Measurements from ENCODE around the gene GYS1.

The GYS1 gene

DNA sequence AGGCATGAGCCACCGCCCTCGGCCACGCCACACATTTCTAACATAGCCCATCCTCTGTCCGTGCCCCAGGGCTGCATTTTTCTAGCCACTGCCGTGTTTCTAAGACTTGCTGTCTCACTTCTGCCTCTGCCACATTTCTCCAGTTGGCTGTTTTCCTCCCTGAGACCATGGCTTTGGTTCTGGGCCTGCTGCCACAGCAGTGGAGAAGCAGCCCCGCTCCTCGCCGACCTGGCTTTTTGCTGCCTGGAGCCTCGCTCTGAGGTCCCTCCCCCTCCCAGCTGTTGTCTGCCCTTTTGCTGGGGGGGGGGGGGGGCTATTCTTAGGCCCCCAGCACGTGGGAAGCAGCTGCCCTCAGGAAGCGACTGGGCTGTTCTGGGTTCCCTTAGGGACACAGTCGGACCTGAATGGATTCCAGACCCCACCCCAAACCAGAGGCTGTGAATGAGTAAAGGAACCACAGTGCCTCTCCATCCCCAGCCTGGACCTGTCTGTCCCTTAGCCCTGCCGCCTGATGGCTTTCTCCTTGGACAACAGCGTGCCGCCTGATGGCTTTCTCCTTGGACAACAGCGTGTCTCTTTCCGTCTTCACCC is 3.3 kb downstream of the GYS1 start:
- no peak overlapping the region for H3K4me2 ChIP-seq (ENCODE audit: low read length)

GRCh38 chr19:48988860-48989259 is 4.2 kb downstream of the GYS1 start:
- no peak overlapping the region for H3K4me3 ChIP-seq (ENCODE audit: low read length)
- H3K36me3 ChIP-seq (replicated peaks; ENCODE audit: low read depth, low read length): peaks cover 27% of the 10 kb centered on the region
- no peak for TF ChIP-seq CTCF (IDR thresholded peaks at IDR 0.05; ENCODE audit: low read depth, low read length)
- TF ChIP-seq EZH2phosphoT487 (IDR thresholded peaks at IDR 0.05; ENCODE audit: low read depth): no peak
- H3K9me3 ChIP-seq (ENCODE audit: insufficient read depth, low read length): no peaks in the 10 kb centered on the region
- no peak overlapping the region for H3K4me2 ChIP-seq (ENCODE audit: low read length)
- H2AFZ ChIP-seq (ENCODE audit: low read depth, low read length): no peak overlapping the region
- peaks cover 23% of the 10 kb centered on the region for H3K79me2 ChIP-seq (ENCODE audit: low read length)
- peaks cover 6% of the 10 kb centered on the region; the same call in 1 of the 2 replicates for H4K20me1 ChIP-seq (ENCODE audit: insufficient read depth, low read length)
- no peak overlapping the region for H3K9ac ChIP-seq (ENCODE audit: low read length)
- H3K27me3 ChIP-seq (ENCODE audit: low read depth, low read length): no peaks in the 10 kb centered on the region
- H3K4me1 ChIP-seq (ENCODE audit: low read length): peaks cover 7% of the 10 kb centered on the region
- H3K27ac ChIP-seq (ENCODE audit: low read length): no peak overlapping the region

More for the DNA sequence above, 3.3 kb downstream of the GYS1 start:
- Histone ChIP-seq H3K27ac (ENCODE audit: low read length) (no peak overlapping the region), H4K20me1 (ENCODE audit: insufficient read depth, low read length) (peaks cover 6% of the 10 kb centered on the region; the same call in 1 of the 2 replicates), H3K79me2 (ENCODE audit: low read length) (peaks cover 32% of the 10 kb centered on the region), H3K4me1 (ENCODE audit: low read length) (peaks cover 12% of the 10 kb centered on the region), H3K9ac (ENCODE audit: low read length) (no peak overlapping the region), H3K9me3 (ENCODE audit: insufficient read depth, low read length) (no peaks in the 10 kb centered on the region), H3K36me3 (replicated peaks; ENCODE audit: low read depth, low read length) (peaks cover 27% of the 10 kb centered on the region), H3K4me3 (ENCODE audit: low read length) (no peak overlapping the region), H3K27me3 (ENCODE audit: low read depth, low read length) (no peaks in the 10 kb centered on the region), H2AFZ (ENCODE audit: low read depth, low read length) (no peak overlapping the region)
- TF ChIP-seq CTCF (IDR thresholded peaks at IDR 0.05; ENCODE audit: low read depth, low read length): no peak
- no peak for TF ChIP-seq EZH2phosphoT487 (IDR thresholded peaks at IDR 0.05; ENCODE audit: low read depth)

GRCh38 chr19:48988286-48988685 is 4.8 kb downstream of the GYS1 start:
- H3K4me1 ChIP-seq (ENCODE audit: low read length): peaks cover 7% of the 10 kb centered on the region
- TF ChIP-seq CTCF (IDR thresholded peaks at IDR 0.05; ENCODE audit: low read depth, low read length): no peak
- no peak for TF ChIP-seq EZH2phosphoT487 (IDR thresholded peaks at IDR 0.05; ENCODE audit: low read depth)
- H3K36me3 ChIP-seq (replicated peaks; ENCODE audit: low read depth, low read length): peaks cover 27% of the 10 kb centered on the region
- H3K27me3 ChIP-seq (ENCODE audit: low read depth, low read length): no peaks in the 10 kb centered on the region
- H3K27ac ChIP-seq (ENCODE audit: low read length): no peak overlapping the region
- H3K9ac ChIP-seq (ENCODE audit: low read length): no peak overlapping the region
- no peak overlapping the region for H3K4me3 ChIP-seq (ENCODE audit: low read length)
- H3K4me2 ChIP-seq (ENCODE audit: low read length): no peak overlapping the region
- H3K9me3 ChIP-seq (ENCODE audit: insufficient read depth, low read length): no peaks in the 10 kb centered on the region
- H4K20me1 ChIP-seq (ENCODE audit: insufficient read depth, low read length): peaks cover 6% of the 10 kb centered on the region; the same call in 1 of the 2 replicates
- no peak overlapping the region for H2AFZ ChIP-seq (ENCODE audit: low read depth, low read length)
- H3K79me2 ChIP-seq (ENCODE audit: low read length): peaks cover 21% of the 10 kb centered on the region

GRCh38 chr19:48987323-48987722 is 5.8 kb downstream of the GYS1 start:
- H4K20me1 ChIP-seq (ENCODE audit: insufficient read depth, low read length): peaks cover 6% of the 10 kb centered on the region; the same call in 1 of the 2 replicates
- H3K79me2 ChIP-seq (ENCODE audit: low read length): peaks cover 14% of the 10 kb centered on the region
- no peak overlapping the region for H3K4me2 ChIP-seq (ENCODE audit: low read length)
- no peaks in the 10 kb centered on the region for H3K9me3 ChIP-seq (ENCODE audit: insufficient read depth, low read length)
- no peak overlapping the region for H2AFZ ChIP-seq (ENCODE audit: low read depth, low read length)
- peaks cover 36% of the 10 kb centered on the region for H3K36me3 ChIP-seq (replicated peaks; ENCODE audit: low read depth, low read length)
- no peaks in the 10 kb centered on the region for H3K27me3 ChIP-seq (ENCODE audit: low read depth, low read length)
- no peak overlapping the region for H3K9ac ChIP-seq (ENCODE audit: low read length)
- no peak overlapping the region for H3K27ac ChIP-seq (ENCODE audit: low read length)
- no peak for TF ChIP-seq EZH2phosphoT487 (IDR thresholded peaks at IDR 0.05; ENCODE audit: low read depth)
- TF ChIP-seq CTCF (IDR thresholded peaks at IDR 0.05; ENCODE audit: low read depth, low read length): no peak
- peaks cover 7% of the 10 kb centered on the region for H3K4me1 ChIP-seq (ENCODE audit: low read length)
- H3K4me3 ChIP-seq (ENCODE audit: low read length): no peak overlapping the region
